Stimulated activated CD4-positive, alpha-beta T cell treated with anti-CD3 and anti-CD28 coated beads, TNF-alpha, amount 100 ng/mL, for 1 hour (primary cell): ENCODE data around the gene GZMB.
"Not testable (repeated sequence)": the region's sequence is repeated elsewhere in the genome, so short reads cannot be mapped to it uniquely, and the experiment has no call there.

ENCODE experiments used
- DNase-seq, 3 donors: peaks; one replicate each; pipeline ENCODE4 v3.0.0-alpha.2; 2020; ENCODE audit warnings: low read depth in 3 of 3, low spot score in 1 of 3

Gene GZMB, protein sequence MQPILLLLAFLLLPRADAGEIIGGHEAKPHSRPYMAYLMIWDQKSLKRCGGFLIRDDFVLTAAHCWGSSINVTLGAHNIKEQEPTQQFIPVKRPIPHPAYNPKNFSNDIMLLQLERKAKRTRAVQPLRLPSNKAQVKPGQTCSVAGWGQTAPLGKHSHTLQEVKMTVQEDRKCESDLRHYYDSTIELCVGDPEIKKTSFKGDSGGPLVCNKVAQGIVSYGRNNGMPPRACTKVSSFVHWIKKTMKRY

DNA sequence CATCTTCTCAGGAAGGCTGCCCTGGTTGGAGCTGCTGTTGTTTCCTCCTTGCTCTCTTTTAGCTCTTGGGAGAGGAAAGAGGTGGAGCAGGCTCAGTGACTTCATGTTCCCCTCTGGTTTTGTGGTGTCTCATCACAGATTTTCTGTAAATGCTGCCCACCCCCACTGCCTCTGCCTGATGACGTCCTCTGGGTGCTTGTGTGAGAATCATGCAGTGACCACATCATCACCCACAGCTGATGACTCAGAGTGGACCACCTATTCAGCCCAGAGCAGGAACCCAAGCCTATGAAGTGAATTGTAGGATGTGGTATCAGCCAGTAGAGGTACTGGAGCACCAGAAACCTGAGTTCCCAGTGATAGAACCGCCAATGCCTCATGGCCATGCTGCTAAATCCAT lies at the start of gene GZMB:
GZMB (minus strand) TSS at position 33 of the 400 bp plus-strand sequence; CDS start at position 3, 30 bp downstream.
- no peak for DNase-seq

DNA sequence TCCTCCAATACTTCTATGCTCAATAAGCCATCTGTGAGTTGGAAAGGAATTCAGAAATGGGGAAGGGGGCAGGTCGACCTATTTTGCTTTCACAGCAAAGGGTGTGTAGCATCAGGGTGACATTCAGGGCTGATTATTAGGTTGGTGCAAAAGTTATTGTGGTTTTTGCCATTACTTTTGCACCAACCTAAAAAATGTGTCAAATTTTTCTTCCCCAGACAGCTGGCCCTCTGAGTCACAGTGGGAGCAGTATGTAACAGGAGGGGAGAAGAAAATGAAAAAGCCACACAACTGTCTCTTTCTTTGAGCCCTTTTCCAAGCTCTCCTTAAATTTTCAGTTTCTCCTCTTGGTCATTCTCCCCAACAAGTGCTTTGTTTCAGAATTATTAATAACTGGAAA lies 47.1 kb upstream of the GZMB start:
- no peak for DNase-seq

DNA sequence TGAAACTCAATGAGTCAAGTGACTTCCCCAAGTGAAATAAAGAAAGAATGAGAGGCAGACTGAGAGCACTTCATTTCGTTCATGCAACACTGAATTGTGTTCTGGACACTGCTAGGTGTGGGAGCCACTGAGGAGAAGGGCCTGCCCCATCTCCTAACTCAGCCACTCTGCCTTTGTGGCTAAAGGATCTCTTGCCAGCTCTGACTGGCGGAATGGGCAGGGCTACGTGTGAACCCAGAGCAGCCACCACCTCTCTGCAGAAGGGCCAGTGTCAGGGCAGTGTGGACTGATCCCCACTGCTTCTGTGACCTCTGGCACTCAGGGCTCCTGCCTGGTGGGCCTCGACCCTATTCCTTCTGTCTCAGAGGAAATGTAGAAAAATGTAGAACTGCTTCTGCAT lies 46.5 kb upstream of the GZMB start:
- no peak for DNase-seq

DNA sequence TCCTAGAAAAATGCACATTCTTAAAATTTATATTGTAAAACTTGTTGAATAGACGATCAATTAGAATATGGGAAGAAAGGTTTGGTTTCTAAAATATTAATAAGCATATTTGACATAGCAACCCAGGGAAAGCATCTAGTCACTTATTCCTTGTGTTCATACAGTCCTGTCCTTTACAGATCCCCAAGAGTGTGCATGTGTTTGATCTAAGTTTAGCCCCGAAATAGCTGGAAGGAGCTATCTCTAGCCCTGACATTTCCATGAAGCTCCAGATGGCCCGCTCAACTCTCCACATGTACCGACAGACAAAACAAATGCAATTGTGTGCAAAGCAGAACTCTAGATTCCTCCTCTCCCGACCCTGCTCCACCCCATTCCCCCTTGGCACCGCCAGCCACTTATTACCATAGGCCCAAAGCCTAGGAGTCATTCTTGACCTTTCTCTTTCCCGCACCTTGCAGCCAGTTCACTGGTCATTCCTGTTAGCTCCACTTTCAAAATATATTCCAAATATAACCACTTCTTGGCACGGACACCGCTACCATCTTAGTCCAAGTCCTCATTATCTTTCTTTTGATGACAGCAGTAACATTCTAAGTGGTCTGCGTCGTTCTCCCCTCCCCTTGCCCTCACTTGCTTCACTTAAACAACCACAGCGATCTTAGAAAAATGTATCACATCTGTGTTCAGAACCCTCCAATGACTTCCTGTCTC lies 45.4 kb upstream of the GZMB start:
- DNase-seq: no peak

DNA sequence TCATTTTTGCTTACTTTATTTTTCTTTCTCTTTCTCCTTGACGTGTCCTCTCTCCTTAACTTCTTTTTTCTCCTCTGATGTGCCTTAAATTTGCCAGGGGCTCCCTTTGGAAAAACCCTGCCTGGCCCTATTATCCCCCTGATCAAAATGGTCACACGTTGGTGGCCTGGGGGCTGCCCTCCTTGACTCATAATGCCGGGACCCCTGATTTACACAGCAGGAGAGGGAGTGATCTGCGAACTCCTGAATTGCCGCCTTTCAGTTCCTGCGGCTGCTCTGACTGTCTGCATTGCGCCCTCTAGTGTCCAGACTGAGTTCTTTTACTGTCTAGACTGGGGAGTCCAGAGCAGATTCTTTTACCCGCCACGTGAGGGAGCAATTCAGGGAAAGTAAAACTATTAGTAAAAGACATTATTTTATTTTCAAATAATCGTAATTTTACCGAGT lies 44.8 kb upstream of the GZMB start:
- peak; percentile 30 to 66 (median 58) for DNase-seq

DNA sequence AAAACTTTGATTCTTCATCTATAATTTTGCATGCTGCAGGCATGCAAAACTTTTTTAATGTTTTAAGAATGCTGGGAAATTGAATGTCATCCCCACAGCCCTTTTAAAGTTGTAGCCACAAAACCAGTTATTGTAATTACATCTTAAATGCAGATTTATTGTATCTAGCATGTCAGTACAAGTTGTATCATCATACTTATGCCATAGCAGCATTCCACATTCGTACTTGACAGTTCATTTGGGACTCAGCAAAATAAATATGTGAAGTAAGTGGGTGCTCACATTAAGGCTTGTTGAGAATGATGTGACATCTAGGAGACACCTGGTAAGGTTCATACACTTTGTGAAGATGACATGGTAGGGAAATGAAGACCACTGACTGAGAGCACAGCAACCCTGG lies 44.0 kb upstream of the GZMB start:
- DNase-seq: no peak

DNA sequence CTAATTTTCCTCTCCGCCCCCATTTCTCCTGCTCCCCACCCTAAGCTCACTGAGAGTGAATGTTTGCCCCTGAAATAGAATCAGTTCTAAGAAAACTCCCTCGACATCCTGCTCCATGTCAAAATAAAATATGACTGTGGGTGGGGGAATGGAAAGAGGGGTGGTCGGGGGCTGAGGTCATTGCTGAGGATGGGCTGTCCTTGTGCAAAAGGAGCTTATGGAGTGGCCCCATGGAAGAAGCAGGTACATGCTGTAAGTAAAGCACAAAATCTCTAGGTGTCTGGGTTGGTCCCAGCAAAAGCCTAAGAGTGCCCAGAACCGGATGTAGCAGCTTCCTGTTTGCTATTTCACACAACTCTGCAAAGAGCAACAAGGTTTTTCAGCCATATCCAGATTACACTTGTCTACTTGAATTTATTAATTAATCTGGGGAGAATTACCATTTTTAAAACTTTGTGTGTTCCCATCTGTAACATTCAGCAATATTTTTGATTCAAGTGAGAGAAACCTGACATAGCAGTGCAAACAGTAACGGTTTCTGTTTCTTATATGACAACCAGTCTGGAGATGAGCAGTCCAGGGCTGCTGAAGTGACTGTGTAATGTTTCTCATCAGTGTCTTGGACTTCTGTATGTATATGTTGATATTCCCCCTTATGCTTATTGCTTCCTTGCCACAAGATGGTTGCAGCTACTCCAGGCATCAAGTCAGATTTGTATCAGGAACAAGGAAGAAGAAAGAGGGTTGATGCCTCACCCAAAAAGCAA lies 40.4 kb upstream of the GZMB start:
- no peak for DNase-seq

DNA sequence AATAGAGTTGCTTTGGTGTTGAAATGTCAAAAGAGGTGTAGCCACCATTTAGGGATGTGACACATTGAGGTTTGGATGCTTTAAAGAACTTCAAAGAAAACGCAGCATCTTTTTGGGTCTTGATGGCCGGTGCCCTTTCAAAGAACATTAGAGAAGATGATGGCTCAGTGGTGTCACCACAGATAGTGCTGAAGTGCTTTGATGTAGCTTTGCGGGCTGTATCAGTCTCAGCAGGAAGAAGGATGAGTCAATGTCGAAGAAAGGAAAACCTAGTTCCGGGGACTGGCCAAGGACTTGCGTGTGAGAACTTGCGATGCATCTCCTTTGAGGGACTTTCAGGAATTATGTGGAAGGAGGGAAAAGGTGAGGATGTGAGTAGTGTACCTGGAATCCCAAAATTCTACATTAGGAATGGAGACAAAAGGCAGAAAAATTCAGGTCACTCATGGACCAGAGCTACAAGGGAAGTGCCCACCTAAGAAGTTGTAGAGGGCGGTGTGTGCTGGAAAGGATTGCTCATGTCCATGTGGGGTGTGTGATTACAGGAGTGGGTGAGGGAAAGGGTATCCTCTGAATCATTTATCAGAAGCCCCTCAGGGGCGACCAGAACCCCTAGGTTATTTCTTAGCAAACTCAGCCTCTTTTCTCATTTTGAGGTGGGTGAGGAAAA lies 39.7 kb upstream of the GZMB start:
- peak in 1 of 3 donors; percentile 41 for DNase-seq

DNA sequence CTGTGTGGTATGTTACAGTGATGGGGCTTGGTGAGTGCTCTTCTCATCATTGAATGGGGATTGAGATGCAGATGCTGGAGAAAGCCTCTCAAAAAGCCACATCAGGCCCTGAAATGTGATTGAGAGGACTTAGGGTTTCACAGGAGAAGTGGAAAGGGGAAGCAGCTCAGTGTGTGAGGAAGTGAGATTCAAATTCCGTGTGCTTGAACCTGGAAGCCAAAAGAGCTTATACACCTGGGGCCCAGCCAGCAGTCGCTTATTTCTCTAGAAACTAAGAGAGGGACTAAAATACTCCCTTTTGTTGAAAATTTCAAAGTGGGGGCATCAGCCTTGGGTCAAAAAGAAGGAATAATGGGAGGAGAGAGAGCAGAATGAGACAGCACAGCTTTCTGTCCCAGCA lies 39.1 kb upstream of the GZMB start:
- no peak for DNase-seq

DNA sequence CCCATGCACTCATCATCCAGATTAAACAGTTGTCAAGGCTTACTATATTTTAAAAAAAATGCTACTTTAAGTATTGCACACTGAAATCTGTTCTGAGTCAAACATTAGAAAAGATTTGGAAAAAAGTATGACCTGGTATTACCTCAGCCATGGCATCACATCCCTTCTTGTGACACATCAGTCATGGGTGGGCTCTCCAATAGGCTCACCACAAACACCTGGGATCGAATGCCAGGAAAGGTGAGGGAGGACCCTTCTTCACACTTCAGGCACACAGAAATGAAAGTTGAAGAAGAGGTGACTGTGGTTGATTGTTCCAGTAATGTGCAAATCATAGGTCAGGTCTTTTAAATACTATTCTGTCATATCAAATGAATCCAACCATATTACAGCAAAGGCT lies 36.6 kb upstream of the GZMB start:
- no peak for DNase-seq

DNA sequence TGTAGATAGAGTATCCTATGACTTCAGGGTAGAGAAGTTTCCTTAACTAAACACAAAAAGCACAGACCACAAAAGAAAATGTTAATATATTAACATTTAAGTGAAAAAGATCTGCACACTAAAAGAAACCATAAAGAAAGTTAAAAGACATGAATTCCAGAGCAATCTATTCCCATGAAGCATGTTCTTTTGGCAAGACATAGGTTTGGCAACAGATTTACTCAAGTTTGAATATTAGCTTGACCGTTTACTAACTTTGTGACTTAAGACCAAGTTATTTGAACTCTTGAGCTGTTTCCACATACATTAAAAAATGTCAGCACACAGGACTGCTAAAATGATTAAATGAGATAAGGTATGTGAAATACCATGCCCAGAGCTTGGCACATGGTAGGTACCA lies 35.7 kb upstream of the GZMB start:
- no peak for DNase-seq

DNA sequence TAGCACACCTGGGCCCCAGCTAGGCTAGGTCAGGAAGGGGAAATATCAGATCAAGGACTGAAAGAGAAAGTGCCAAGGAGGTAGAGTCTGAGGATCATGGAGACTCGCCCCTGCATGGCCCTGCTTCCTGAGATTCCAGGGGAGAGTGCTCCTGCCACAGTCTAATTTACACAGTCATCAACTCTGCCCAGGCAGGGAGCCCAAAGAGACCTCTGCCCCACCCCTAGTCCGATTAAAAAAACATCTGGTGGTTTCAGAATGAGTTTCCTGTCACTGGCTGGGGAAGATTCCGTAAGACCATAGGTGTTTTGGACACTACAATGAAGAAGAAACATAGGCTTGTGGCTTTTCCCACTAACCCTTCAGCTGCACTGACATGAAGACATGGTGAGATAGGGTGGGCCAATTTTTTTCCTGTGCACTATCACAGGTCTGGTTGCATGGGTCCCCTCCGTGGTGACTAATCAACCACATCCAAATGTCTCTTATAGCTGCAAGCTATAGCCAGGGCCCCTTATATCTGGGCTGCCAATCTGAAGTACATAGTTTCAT lies 31.5 kb upstream of the GZMB start:
- DNase-seq: no peak

DNA sequence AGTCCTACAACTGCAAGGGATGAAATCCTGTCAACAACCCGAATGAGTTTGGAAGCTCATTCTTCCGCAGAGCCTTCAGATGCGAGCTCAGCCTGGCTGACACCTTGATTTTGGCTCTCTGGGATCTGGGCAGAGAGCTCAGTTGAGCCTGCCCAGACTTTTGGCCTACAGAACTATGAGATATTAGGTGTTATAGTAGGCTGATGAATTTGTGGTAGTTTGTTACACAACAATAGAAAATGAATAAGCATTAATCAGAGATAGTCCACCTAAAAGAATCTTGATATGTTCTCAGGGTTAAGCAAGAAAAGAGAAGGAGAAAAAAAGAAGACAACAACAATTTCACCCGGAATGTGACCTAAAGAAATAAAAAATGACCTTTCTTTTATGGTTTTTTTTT lies 30.4 kb upstream of the GZMB start:
- no peak for DNase-seq

DNA sequence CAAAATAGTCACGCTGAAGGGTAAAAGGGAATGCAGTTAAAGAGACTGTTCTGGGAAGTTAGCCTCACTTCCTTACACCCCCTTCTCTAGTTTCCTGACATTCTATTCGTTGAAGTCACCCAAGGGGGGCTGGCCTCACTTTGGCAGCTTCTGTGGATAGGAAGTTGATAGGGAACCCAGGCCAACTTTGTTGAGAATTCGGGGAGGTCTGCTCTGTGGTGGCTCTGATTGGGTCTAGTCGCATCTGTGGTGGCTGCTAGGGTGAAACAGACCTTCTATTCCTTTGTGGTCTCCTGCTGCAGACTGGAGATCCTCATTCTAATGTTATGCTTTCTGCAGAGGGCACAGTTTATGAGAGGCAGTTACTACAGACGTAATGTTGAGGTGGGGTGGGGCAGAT lies 28.8 kb upstream of the GZMB start:
- DNase-seq: no peak

DNA sequence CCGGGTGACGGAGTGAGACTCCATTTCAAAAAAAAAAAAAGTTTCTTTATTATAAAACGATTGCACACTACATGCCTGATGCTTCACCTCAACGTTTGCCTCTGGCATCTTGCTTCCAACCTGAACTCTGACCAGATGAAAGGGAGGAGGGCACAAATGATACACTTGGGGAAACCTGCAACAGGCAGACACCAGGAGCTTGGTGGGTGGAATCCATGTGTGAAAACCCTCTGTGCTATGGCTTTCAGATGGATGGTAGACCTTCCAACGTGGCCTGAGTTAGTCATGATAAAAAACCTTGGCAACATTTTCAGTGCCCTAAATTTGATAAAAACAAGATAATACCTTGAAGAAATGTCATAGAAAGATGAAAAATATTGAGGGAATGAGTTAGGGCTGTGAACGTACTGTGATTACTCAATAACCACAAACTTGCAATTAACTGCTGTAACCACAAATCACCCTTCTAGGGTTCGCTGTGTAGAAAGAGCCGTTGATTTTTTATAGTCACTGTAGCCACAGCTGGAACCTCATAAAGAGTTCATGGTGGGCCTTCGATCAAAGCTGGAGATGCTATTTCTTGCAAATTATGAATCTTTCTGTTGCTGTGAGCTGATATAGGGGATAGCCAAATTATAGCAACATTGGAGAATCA lies 26.1 kb upstream of the GZMB start:
- DNase-seq: no peak

DNA sequence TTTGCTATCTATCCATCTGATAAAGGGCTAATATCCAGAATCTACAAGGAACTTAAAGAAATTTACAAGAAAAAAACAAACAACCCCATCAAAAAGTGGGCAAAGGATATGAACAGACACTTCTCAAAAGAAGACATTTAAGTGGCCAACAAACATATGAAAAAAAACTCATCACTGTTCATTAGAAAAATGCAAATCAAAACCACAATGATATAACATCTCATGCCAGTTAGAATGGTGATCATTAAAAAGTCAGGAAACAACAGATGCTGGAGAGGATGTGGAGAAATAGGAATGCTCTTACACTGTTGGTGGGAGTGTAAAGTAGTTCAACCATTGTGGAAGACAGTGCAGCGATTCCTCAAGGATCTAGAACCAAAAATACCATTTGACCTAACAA lies 14.4 kb upstream of the GZMB start:
- not testable (repeated sequence) for DNase-seq

DNA sequence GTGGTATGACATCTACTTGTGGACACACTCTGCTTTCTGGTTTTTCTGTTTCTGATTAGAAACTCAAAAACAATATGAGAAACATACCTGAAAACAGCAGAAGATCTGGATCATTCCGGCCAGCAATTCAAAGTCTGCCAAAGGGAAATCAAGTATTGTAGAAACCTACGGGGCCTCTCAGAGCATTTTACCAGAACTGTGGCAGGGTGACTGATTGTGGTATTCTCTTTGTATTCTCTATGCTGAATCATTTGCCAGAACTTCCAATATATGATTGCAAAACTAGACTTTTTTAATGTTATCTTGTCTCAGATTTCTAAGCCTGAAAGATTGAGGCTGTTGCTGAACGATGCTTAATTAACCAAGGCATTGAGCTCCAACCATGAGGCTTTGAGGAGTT lies 5.9 kb upstream of the GZMB start:
- DNase-seq: no peak

DNA sequence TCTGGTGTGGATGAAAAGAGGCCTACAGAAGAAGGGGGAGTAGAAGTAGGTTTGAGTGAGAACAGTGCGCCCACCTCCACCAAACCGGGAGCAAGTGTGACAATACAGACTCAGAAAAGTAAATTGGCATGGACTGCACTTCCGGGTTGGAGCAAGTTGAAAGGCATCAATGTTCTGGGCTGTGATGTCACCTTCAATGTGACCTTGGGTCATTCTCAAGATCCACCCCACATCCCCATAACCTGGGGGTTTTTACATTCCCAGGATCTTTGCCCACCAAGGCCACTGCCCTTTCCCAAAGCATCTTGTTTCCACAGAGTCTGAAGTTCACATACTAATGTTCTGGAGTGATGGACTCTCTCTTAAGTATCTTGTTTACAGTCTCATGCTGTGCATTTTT lies 5.3 kb upstream of the GZMB start:
- no peak for DNase-seq

DNA sequence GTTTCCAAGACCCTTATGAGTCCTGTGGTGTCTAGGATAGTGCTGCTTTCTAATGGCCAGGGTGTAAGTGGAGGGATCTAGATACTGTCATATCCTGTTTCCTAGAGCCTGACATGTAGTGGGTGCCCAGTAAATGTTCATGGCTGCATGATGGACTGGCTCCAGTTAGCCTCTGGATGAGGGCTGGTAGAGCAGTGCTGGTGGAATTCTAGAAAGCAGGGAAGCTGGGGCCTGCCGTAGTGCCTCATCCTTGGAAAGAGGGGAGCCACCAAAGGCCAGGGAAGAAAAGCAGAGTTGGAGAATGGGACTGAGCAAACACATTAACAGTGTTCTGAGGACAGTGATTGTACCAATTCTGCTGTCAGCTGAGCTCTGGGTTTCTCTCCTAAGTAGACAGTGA lies 637 bp downstream of the GZMB start:
- DNase-seq: no peak

DNA sequence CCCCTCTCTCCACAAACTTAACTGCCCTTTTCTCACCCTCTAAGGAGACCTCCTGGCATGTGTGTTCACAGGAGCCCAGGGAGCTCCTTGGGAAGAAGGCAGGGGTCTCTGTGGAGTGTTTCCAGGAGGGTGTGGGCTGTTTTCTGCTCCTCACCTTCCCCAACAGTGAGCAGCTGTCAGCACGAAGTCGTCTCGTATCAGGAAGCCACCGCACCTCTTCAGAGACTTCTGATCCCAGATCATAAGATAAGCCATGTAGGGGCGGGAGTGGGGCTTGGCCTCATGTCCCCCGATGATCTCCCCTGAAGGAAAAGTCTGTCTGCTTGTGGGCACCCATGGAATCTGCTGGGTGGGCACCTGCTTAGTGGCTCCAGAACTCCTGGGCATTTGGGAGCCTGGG lies 1.2 kb downstream of the GZMB start:
- DNase-seq: no peak

DNA sequence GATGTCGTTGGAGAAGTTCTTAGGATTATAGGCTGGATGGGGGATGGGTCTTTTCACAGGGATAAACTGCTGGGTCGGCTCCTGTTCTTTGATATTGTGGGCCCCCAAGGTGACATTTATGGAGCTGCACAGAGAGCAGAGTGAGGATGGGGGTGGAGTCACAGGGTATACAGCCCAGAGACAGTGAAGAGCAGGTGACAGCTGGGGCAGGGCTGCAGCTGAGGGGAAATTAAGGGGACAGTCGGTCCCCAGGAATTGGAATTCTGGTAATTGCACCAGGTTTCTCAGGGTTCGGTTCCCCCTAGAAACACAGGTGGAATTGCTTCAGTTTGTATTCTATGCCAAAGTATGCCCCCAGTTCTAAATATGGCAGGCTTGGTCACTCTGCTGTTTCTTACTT lies 1.7 kb downstream of the GZMB start:
- DNase-seq: no peak
